HG03520 (cell line): ENCODE results near the gene PDE7B.

Experiments
- ATAC-seq: cut with Tn5 transposase; IDR thresholded peaks from one replicate; pipeline ENCODE4 v1.9.1; 2021; ENCODE audit warnings: mild to moderate bottlenecking, moderate library complexity; ENCODE audit not compliant: unreplicated experiment

PDE7B gene

DNA sequence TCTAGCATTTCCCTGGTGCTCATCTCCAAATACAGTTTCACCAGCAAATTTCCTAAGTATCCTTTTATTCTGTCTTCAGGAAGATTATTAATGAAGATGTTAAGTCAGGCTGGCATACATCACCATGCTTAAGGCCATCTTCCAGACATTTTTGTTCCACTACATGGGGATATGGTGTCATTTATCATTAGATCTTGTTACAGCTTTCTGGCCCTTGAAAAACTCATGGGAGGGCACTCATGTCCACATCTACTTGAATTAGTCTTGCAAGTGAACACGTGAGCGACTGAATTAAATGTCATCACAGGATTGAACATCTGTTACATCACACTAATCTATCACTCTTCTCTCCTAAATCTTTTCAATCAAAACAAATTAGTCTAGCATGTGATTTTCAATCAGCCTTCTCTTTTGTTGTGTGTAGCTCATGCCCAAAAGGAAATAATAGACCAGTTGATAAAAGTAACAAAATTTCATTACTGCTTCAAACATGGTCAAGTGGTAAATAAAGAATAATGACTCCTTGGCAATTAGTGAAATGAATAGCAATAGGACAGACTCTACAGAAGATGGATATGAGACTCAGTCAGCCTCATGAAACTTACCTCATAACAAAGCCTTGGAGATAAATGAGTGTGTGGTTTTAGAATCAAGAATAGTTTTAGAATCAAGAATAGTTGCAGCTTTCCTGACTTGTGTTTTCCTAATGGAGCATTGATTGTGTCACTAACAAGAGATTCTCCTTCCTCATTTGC is 318.1 kb downstream of the PDE7B start:
- ATAC-seq: no peak

DNA sequence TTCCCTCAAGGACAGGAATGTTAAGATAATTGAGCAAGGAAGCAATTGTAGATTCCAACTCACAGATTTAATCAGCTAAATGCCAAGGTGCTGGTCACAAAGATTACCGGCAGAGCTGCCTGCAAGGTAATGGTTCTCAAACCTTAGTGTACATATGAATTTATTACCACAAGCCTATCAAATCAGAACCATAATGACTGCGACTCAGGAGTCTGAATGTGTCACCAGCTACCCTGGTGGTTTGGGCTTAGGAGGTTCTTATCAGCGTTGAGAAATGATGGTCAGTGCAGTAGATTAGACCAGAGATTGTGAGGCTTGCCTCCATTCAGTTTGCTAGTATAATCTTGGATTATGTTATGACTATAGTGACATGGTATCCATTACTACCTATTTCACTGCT is 319.7 kb downstream of the PDE7B start:
- ATAC-seq: no peak

DNA sequence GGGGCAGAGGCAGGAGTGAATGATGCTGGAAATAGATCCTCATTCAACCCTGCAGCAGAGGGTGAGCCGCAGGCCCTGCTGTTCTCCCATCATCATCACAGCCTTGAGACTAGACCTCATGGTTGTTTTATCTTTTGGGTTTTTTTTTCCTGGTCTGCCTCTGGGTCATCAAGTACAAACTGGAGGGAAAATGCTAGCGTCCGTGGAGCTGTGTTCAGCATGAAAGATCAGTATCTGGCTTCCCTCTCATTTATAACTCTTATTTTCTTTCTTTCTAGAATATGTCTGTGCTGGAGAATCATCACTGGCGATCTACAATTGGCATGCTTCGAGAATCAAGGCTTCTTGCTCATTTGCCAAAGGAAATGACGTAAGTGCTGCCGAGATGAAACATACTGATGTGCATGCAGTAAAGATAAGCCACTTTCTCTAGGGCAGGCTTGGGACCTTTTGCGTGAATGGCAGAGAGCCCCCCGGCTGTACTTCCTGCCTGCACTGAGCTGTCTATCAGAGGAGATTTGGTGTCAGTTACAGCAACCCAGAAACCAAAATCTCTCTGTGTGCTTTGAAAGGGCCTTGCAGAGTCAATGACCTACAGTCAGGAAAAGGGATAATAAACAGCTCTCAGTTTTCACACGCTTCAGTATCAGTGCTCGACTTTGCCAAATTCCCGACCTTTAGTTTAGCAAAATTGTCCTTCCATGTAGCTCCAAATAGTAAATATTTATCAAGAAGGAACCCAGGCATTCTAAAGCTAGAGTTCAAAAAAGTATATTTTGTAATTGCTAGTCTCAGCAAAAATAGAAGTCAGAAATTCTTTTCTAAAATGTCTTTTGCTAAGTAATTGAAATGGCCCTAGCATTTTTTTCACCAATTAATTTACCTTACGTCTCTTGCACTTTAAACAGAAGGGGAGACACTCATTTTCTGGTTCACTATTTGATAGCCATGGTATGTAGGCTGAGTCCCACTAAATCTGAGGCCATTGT is 322.3 kb downstream of the PDE7B start:
- ATAC-seq: no peak

DNA sequence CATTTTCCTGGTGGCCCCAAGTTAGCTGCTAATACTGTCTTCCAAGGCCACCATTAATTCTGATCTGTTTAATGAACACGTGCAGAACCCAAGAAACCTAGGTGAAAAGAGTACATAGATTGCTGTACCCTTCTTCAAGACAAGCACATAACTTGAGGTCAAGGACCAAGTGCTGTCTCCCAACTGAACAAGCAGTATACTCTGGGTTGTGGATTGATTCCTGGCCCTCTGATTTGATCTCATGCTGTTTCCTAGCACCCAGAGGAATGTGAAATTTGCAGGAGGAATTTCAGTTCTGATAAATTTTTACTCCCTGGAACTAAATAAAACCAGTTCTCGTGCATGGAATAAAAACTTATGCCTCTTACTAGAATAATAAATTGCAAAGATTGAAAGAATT is 323.0 kb downstream of the PDE7B start:
- no peak for ATAC-seq

DNA sequence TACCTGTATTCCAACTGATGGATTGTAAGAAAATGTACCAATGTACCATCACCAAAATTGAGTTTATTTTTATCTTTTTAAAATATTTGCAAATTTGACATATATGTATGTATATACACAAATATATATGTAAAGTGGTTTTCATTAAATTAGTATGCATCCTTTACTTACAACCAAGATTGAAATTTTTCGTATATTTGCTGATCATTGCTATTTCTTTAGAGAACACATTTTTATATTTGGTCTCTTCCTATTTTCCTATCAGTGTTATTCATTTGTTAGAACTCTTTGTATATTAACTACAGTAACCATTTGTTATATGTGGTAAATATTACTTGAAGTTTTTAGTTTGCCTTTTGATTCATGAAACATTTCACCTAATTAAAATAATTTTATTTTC is 324.4 kb downstream of the PDE7B start:
- ATAC-seq: no peak

DNA sequence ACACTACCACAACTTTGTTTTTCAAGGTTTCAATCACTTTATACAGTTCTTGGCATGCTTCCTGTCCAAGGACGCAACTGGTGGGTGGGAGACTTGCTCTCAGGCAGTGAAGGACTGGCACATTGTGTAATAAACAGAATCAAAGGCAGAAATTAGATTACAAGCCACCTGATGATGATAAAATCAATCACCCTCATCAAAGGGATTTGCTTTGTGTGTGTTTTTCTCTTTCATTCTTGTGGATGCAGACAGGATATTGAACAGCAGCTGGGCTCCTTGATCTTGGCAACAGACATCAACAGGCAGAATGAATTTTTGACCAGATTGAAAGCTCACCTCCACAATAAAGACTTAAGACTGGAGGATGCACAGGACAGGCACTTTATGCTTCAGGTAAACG is 327.2 kb downstream of the PDE7B start:
- ATAC-seq: no peak

DNA sequence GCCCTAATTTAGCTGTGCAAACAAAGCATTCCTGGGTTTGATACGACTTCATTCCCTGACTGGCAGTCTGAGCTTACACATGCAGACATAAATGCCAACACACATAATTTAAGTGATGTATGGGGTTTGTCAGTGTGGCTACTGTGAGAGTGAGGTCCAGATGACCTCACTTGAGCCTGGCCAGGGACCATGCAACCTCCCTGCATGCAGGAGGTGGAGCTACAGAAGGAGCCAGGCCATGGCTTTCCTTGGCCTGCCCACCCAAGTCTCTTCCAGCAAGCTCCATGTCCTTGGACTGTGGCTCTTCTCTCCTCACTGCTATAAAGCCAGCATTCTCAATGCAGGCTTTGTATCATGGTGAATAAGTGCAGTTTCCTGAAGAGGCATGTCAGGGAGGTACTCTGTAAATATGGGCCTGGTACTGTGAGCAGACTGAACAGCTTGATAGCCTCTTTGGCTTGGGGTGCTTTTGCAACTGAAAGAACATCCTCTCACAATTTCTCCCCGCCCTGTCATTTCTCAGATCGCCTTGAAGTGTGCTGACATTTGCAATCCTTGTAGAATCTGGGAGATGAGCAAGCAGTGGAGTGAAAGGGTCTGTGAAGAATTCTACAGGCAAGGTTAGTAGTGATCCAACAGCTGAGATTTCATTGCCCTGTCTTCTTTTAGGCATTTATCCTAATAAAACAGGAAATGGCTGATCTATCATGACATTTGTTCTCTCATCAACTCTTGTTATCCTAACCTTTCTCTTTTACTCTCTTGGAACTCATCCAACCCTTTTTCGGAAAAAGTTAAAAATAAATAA is 329.4 kb downstream of the PDE7B start:
- ATAC-seq: no peak

DNA sequence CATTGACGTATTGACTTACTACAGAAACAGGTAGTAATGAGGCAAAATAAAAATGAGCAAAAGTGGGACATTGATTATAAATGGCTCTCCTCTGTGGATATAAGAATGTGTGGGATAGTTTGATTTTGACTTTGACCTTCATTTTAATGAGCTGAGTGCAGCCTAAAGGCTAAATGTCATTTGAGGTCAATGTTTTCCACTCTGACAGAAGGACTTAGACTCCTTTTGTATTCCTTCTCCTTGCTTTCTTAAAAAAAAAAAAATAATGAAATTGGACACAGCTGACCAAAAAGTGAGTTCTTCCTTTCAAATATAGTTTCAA is 330.0 kb downstream of the PDE7B start:
- no peak for ATAC-seq

DNA sequence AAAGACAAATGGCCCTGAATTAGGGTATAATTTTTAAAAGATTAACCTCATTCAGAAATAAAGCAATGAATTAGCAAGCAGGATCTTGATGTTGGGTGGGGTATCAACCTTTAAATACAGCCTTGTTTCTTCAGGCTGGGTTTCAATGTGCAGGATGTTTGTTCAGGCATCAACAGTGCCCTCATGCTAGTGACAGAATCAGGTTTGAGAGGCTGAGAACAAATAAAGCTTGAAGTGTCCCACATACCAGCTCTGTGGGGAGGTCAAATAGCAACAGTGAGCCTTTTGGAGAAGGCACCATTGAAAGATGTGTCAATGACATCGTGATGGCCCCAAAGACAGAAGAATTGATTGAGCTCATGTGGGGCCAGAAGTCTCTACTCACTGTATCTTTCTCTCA is 330.4 kb downstream of the PDE7B start:
- ATAC-seq: no peak

DNA sequence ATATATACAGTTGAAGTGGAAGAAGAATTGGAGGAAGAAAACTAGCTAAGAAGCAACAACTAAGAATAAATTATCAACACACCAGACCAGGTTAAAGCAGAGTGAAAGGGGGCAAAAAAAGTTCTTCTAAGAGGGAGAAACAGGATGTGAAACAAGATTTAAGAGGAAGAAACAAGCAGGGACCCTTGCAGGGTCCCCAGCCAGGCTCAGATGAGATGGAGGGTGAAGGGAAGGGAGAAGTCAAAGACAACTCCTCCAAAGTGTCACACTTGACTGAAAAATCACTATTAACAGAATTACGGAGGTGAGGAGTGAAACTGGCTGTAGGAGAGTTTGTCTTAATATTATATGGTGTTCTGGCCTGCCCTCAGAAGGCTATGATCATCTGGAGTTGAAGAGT is 333.2 kb downstream of the PDE7B start:
- ATAC-seq: no peak

DNA sequence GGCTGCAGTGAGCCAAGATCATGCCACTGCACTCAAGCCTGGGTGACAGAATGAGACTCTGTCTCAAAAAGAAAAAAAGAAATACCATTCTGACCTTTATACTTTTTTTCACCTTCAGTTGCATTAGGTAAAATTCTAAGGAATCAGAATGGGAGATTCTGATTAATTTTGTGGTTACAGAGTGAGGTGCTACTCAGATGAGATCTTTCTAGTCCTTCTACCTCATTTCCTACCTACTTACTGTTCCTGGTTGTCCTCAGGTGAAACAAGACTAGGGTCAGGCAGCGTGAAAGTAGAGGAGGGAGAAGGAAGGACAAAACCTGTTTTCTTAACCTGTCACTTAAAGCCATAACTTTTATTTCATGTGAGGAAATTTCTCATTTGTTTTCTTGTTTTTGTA is 334.9 kb downstream of the PDE7B start:
- no peak for ATAC-seq

DNA sequence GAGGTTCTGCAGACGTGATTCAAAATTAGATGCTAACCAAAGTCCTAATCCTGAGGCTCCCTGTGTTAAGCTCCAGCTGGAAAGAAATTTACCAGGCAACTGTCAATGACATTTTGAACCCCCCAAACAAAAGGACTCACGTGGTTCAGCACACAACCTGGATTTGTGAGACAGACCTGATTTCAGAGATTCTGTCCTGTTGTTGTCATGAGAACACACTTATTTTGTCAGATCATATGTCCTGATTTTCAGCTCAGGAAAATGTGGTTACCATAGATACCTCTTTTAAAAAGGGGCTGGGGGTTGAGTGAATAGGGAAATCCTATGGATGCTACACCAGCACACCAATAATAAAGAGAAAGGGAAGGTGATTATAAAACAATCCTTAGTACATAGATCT is 337.0 kb downstream of the PDE7B start:
- ATAC-seq: no peak

DNA sequence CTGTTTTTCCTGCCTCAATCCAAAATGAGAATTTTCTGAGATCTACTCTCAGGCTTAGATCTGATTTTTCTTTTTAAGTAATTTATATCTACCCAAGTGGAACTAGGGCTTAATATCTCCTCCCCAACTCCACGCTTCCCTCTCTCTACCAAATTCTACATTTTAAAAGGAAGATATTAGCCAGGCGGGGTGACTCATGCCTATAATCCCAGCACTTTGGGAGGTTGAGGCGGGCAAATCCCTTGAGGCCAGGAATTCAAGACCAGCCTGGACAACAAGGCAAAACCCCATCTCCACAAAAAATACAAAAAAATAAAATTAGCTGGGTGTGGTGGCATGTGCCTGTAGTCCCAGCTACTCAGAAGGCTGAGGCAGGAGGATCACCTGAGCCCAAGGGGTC is 337.6 kb downstream of the PDE7B start:
- ATAC-seq: no peak

DNA sequence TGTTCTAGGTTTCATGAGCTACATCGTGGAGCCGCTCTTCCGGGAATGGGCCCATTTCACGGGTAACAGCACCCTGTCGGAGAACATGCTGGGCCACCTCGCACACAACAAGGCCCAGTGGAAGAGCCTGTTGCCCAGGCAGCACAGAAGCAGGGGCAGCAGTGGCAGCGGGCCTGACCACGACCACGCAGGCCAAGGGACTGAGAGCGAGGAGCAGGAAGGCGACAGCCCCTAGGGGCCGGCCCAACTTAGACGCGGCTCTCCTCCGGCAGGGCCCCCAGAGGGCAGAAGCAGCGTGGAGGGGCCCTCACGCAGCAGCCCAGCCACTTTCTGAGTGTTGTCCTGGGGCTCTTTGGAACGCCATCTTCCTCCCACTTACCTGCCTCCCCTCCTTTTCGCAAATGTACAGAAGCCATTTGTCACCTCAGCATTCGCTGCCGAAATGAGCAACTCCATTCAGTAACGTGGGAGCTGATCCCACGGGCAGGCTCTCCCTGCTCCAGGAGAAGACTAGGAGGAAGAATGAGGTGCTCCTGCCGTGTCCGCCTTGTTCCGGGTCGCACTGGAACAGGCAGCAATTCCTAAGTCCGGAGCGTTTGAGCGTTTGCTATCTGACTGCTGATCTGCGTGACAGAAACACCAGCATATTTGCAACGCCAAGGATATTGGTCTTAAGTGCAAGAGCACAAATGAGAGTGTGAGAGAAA is 340.3 kb downstream of the PDE7B start:
- ATAC-seq: no peak

DNA sequence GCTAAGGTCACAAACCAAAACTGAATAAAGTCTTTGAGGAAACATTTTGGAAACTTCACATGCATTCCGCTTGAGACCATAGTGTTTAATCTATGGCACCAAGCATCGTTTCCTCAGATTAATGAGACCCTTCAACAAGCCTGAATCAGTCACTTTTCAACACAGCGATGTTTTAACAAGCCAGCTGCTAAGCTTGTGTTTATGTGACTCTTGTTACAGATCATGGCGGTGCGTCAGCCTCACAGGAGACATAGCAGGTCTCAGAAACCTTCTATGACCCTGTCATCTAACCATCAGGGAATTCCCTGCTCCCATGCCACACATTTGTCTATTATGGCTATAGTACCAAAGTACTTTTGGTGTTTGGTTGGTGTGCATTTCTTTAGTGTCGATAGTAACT is 341.4 kb downstream of the PDE7B start:
- ATAC-seq: no peak

DNA sequence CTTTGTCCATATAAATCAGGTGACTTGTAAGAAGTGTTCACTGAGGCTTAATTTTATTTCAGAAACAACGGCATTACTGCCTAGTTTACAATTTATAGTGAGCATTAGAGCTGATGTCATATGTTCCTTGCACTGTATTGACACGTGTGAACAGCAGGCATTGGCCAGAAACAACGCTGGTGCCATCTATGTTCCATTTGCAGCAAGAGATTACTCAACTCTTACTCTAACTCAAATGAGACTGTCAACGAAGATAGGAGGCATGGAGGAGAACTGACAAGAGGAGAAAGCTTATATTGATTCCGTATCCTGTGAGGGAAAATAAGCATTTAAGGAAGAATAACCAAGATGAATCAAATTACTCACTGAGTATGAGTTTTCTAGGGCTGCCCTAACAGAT is 350.2 kb downstream of the PDE7B start:
- ATAC-seq: no peak

DNA sequence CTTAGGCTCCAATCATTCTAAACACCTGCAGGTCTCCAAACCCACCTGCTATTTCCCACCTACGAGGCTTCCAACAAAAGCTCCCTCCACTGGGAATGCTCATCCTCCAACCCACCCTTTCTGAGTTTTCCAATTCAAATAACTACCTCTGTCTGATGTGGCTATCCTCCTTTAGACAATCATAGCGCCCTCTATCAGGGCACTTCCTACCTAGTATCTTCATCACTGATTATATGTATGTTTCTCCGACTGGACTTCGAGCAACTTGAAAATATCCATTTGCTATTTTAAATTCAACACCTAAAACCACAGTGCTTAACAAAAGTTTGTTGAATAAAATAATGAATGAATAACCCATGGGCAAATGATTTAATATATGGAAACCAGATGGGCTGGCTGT is 357.3 kb downstream of the PDE7B start:
- ATAC-seq: no peak

DNA sequence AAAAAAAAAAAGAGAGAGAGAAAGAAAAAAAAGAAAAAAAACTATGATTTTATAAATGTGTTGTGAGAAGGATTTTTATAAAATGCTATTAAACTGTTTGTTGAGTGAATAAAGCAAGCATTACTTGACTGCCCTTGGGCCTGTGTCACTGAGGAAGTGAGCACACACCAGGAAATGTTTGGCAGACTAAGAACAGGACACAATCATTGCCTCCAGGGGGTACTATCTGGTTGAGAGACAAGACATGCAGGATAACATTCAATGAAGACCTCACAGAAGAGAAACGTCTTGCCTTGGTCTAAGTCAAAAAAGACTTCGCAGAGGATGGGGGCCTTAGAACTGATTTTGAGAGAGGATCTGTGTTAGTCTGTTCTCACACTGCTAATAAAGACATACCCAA is 358.0 kb downstream of the PDE7B start:
- no peak for ATAC-seq

DNA sequence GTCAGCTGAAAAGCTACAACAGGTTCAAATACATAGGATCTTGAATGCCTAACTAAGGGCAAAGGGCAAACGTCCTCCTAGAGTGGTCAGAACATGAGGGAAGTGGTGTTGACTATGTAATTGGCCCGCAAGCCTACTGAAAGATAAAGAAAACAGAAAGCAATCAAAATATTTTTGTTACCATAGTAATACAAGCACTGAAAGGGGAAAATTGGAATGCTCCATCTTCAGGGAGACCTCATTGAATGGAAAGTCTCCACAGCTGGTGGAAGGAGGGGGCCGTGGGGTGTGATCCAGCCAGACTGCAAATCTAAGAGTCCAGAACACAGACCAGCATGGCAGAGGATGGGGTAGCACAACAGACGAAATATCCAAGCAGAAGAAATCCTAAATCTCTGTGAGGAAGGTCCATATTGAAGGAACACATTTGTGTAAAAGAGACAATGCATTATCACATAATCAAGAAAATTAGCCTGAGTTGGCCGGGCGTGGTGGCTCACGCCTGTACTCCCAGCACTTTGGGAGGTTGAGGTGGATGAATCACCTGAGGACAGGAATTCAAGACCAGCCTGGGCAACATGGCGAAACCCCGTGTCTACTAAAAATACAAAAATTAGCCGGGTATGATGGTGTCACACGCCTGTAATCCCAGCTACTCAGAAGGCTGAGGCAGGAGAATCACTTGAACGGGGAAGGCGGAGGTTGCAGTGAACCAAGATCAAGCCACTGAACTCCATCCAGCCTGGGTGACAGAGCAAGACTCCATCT is 359.1 kb downstream of the PDE7B start:
- ATAC-seq: no peak

DNA sequence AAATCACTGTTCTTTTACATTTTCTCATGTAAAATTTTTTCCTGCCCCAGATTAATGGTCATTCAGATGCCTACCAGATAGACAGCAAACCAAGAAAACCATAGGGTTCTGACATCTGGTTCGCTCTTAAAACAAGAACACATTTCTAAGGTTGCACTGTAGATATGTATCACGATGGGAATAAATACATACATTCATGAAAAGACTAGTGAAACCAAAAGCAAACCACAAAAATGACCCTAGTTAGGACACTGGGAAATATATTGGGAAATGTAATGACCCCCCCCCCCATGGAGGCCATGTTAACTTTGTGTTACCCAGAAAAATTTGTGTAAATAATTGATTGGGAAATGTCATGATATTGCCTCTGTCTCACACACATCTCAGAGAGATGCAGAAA is 361.1 kb downstream of the PDE7B start:
- ATAC-seq: no peak
